T-helper 2 cell treated with Interferon-gamma antibody and Interleukin-4, amounts not matched to agents 5 μg/mL and 100 μg/mL, for 36 hours (primary cell): Measurements from ENCODE around the gene SF1.
A peak's percentile ranks its signal among the peaks of the same experiment; 100 is the strongest.

Source experiments
- DNase-seq: peaks from one replicate; pipeline ENCODE4 v3.0.0; 2021; ENCODE audit warnings: low spot score
- H3K27ac Mint-ChIP-seq: one replicate; pipeline ENCODE4 v1.8.0; 2021; ENCODE audit warnings: mild to moderate bottlenecking, mixed read lengths
- H3K27me3 Mint-ChIP-seq: one replicate; pipeline ENCODE4 v1.8.0; 2021; ENCODE audit warnings: low read depth, mixed read lengths
- H3K36me3 Mint-ChIP-seq: one replicate; pipeline ENCODE4 v1.8.0; 2021; ENCODE audit warnings: low read depth, mixed read lengths
- H3K4me1 Mint-ChIP-seq: one replicate; pipeline ENCODE4 v1.8.0; 2021; ENCODE audit warnings: low read depth, mixed read lengths
- H3K4me3 Mint-ChIP-seq: one replicate; pipeline ENCODE4 v1.8.0; 2022; ENCODE audit warnings: mild to moderate bottlenecking, moderate library complexity, mixed read lengths
- H3K9me3 Mint-ChIP-seq: one replicate; pipeline ENCODE4 v1.8.0; 2021; ENCODE audit warnings: mixed read lengths

The SF1 gene

GRCh38 chr11:64764753-64765152, 13.6 kb downstream of the SF1 start:
- H3K27me3 Mint-ChIP-seq, result no peaks in the 10 kb centered on the region
- DNase-seq, result no peak
- peaks cover 78% of the 10 kb centered on the region for H3K36me3 Mint-ChIP-seq
- H3K27ac Mint-ChIP-seq, result peak overlapping the region; percentile 96
- peaks cover 73% of the 10 kb centered on the region for H3K4me1 Mint-ChIP-seq
- no peaks in the 10 kb centered on the region for H3K9me3 Mint-ChIP-seq
- H3K4me3 Mint-ChIP-seq, result peak overlapping the region; percentile 85

GRCh38 chr11:64764040-64764611, 14.2 kb downstream of the SF1 start:
- peak overlapping the region; percentile 85 for H3K4me3 Mint-ChIP-seq
- no peaks in the 10 kb centered on the region for H3K27me3 Mint-ChIP-seq
- peaks cover 67% of the 10 kb centered on the region for H3K4me1 Mint-ChIP-seq
- no peaks in the 10 kb centered on the region for H3K9me3 Mint-ChIP-seq
- peaks cover 72% of the 10 kb centered on the region for H3K36me3 Mint-ChIP-seq
- H3K27ac Mint-ChIP-seq, result peak overlapping the region; percentile 96
- no peak for DNase-seq

GRCh38 chr11:64763526-64764039, 14.8 kb downstream of the SF1 start:
- Mint-ChIP-seq H3K36me3 (peaks cover 67% of the 10 kb centered on the region), H3K27ac (peak overlapping the region; percentile 96), H3K4me1 (peaks cover 66% of the 10 kb centered on the region), H3K9me3 (no peaks in the 10 kb centered on the region), H3K27me3 (no peaks in the 10 kb centered on the region), H3K4me3 (peak overlapping the region; percentile 85)
- no peak for DNase-seq

GRCh38 chr11:64762674-64763525, 15.4 kb downstream of the SF1 start:
- Mint-ChIP-seq H3K4me1 (peaks cover 60% of the 10 kb centered on the region), H3K4me3 (peak overlapping the region; percentile 85), H3K9me3 (no peaks in the 10 kb centered on the region), H3K27me3 (no peaks in the 10 kb centered on the region), H3K27ac (peak overlapping the region; percentile 96), H3K36me3 (peaks cover 60% of the 10 kb centered on the region)
- DNase-seq, result no peak

- peaks cover 56% of the 10 kb centered on the region for H3K36me3 Mint-ChIP-seq
- peak overlapping the region; percentile 96 for H3K27ac Mint-ChIP-seq
- peak overlapping the region; percentile 85 for H3K4me3 Mint-ChIP-seq
- H3K4me1 Mint-ChIP-seq, result peaks cover 55% of the 10 kb centered on the region
- DNase-seq, result no peak
- no peaks in the 10 kb centered on the region for H3K27me3 Mint-ChIP-seq
- no peaks in the 10 kb centered on the region for H3K9me3 Mint-ChIP-seq
These were observed 16.1 kb downstream of the SF1 start for GRCh38 chr11:64762277-64762673.

- peak overlapping the region; percentile 76 for H3K4me3 Mint-ChIP-seq
- H3K36me3 Mint-ChIP-seq, result peaks cover 45% of the 10 kb centered on the region
- peaks cover 50% of the 10 kb centered on the region for H3K4me1 Mint-ChIP-seq
- H3K27ac Mint-ChIP-seq, result peak overlapping the region; percentile 90
- no peak for DNase-seq
- no peaks in the 10 kb centered on the region for H3K27me3 Mint-ChIP-seq
- no peaks in the 10 kb centered on the region for H3K9me3 Mint-ChIP-seq
These were observed 17.5 kb downstream of the SF1 start for GRCh38 chr11:64760759-64761420.

GRCh38 chr11:64759722-64760719, 18.3 kb downstream of the SF1 start, which contains the start of gene PYGM:
Gene PYGM, minus strand, starts transcription at chr11:64759974. Its CDS starts 76 bp downstream, at chr11:64759898.
- H3K36me3 Mint-ChIP-seq, result peaks cover 38% of the 10 kb centered on the region
- H3K4me3 Mint-ChIP-seq, result peak within 1 kb of the TSS; percentile 76
- H3K9me3 Mint-ChIP-seq, result no peaks in the 10 kb centered on the region
- peaks cover 45% of the 10 kb centered on the region for H3K4me1 Mint-ChIP-seq
- no peaks in the 10 kb centered on the region for H3K27me3 Mint-ChIP-seq
- peak within 1 kb of the TSS; percentile 90 for H3K27ac Mint-ChIP-seq
- DNase-seq, result no peak

GRCh38 chr11:64759131-64759721, 19.1 kb downstream of the SF1 start:
- peaks cover 37% of the 10 kb centered on the region for H3K4me1 Mint-ChIP-seq
- H3K9me3 Mint-ChIP-seq, result no peaks in the 10 kb centered on the region
- no peaks in the 10 kb centered on the region for H3K27me3 Mint-ChIP-seq
- peak overlapping the region; percentile 65 for H3K27ac Mint-ChIP-seq
- H3K4me3 Mint-ChIP-seq, result no peak overlapping the region
- peaks cover 30% of the 10 kb centered on the region for H3K36me3 Mint-ChIP-seq
- DNase-seq, result no peak

GRCh38 chr11:64758330-64759079, 19.8 kb downstream of the SF1 start:
- H3K4me1 Mint-ChIP-seq, result peaks cover 30% of the 10 kb centered on the region
- no peaks in the 10 kb centered on the region for H3K9me3 Mint-ChIP-seq
- H3K36me3 Mint-ChIP-seq, result peaks cover 23% of the 10 kb centered on the region
- no peaks in the 10 kb centered on the region for H3K27me3 Mint-ChIP-seq
- no peak overlapping the region for H3K4me3 Mint-ChIP-seq
- DNase-seq, result no peak
- no peak overlapping the region for H3K27ac Mint-ChIP-seq

GRCh38 chr11:64757549-64758329, 20.6 kb downstream of the SF1 start:
- no peaks in the 10 kb centered on the region for H3K9me3 Mint-ChIP-seq
- no peaks in the 10 kb centered on the region for H3K27me3 Mint-ChIP-seq
- H3K36me3 Mint-ChIP-seq, result peaks cover 18% of the 10 kb centered on the region
- no peak overlapping the region for H3K4me3 Mint-ChIP-seq
- peak overlapping the region; percentile 20 for H3K27ac Mint-ChIP-seq
- no peak for DNase-seq
- peaks cover 23% of the 10 kb centered on the region for H3K4me1 Mint-ChIP-seq

GRCh38 chr11:64755681-64756361, 22.5 kb downstream of the SF1 start:
- H3K9me3 Mint-ChIP-seq, result no peaks in the 10 kb centered on the region
- peaks cover 19% of the 10 kb centered on the region for H3K36me3 Mint-ChIP-seq
- no peak for DNase-seq
- no peak overlapping the region for H3K27ac Mint-ChIP-seq
- peaks cover 7% of the 10 kb centered on the region for H3K4me1 Mint-ChIP-seq
- H3K27me3 Mint-ChIP-seq, result no peaks in the 10 kb centered on the region
- H3K4me3 Mint-ChIP-seq, result no peak overlapping the region
